A549 (cell line): ENCODE data around the gene SLC29A3. TPM values are rescaled to one million over a fixed set of nuclear protein-coding genes. Genes with fewer than 3 reads are reported as not detected.

Source experiments
- ATAC-seq, 2 experiments: fragments of 200-7000 bp in 1 of 2; fragments of >200 bp in 1 of 2; cut with Nextera tagmentation in 1 of 2; cut with Tn5 transposase in 1 of 2; 3 replicates each; pipeline versions ENCODE4 v1.8.0 to v1.9.1; 2018 to 2020; ENCODE audit warnings: mild to moderate bottlenecking in 1 of 2, moderate library complexity in 1 of 2
- CTCF ChIA-PET: fragments of 300-600 bp; sonication (Branson Sonifier 250); formaldehyde crosslinking; extraction: SDS; loops from one replicate; lab custom pipeline; 2021; ENCODE audit warnings: antibody characterized with exemption, inconsistent platforms; lab: Yijun Ruan, JAX
- POLR2A ChIA-PET: fragments of 350-600 bp; formaldehyde crosslinking; extraction: SDS; loops from one replicate; lab custom pipeline; 2021; ENCODE audit warnings: antibody characterized with exemption, inconsistent platforms; lab: Yijun Ruan, JAX
- DNase-seq, 2 experiments: peaks; one replicate each; pipeline versions ENCODE4 v3.0.0 to v3.0.0-alpha.2; 2011 to 2016; ENCODE audit warnings: low read depth in 1 of 2, low spot score in 1 of 2
- FAIRE-seq: peaks from 2 replicates; lab custom pipeline; 2011; peaks lifted over from hg19 to GRCh38; lab: Jason Lieb, UNC
- H3K27ac ChIP-seq, 2 experiments: fragments of >200 bp; sonication (Bioruptor Twin); formaldehyde crosslinking; 3 replicates each; pipeline ENCODE4 v1.5.1; 2016 to 2017
- H3K4me1 ChIP-seq: fragments of >200 bp; sonication (Bioruptor Twin); formaldehyde crosslinking; 3 replicates; pipeline ENCODE4 v1.6.1; 2016
- H3K4me2 ChIP-seq: fragments of >200 bp; sonication (Bioruptor Twin); formaldehyde crosslinking; 3 replicates; pipeline ENCODE4 v1.6.1; 2016
- H3K4me3 ChIP-seq: fragments of >200 bp; sonication (Bioruptor Twin); formaldehyde crosslinking; 3 replicates; pipeline ENCODE4 v1.5.1; 2016
- H3K9me3 ChIP-seq: fragments of >200 bp; sonication (Bioruptor Twin); formaldehyde crosslinking; 3 replicates; pipeline ENCODE4 v1.6.1; 2016
- ATOH8 ChIP-seq: fragments of 250-450 bp; sonication (Bioruptor Pico); IDR thresholded peaks from 2 replicates; pipeline ENCODE4 v1.5.0; 2020; ENCODE audit warnings: low read depth, mild to moderate bottlenecking, moderate library complexity
- BCL3 ChIP-seq: fragments of >200 bp; sonication (Bioruptor Twin); formaldehyde crosslinking; IDR thresholded peaks from 3 replicates; pipeline ENCODE4 v1.6.1; 2016
- BHLHE40 ChIP-seq: IDR thresholded peaks from 2 replicates; pipeline ENCODE4 v1.6.1; 2012; ENCODE audit warnings: low read depth, low read length, inconsistent platforms
- CBX2 ChIP-seq: fragments of 200-600 bp; sonication (generic); IDR thresholded peaks from 2 replicates; pipeline ENCODE4 v1.6.1; 2016; ENCODE audit warnings: low read depth, mild to moderate bottlenecking, borderline replicate concordance
- CEBPB ChIP-seq, 2 experiments: fragments of >200 bp in 1 of 2; sonication (Bioruptor Twin) in 1 of 2; formaldehyde crosslinking in 1 of 2; IDR thresholded peaks; 2 replicates each; pipeline ENCODE4 v1.6.1; 2012 to 2016
- CHD2 ChIP-seq: fragments of 150-350 bp; IDR thresholded peaks from 2 replicates; pipeline ENCODE4 v1.6.1; 2014; ENCODE audit warnings: low read length; ENCODE audit not compliant: partially characterized antibody
- CTCF ChIP-seq: fragments of >200 bp; sonication (Bioruptor Twin); formaldehyde crosslinking; IDR thresholded peaks from 3 replicates; pipeline ENCODE4 v1.5.1; 2016
- EHF ChIP-seq: fragments of 250-450 bp; sonication (Bioruptor Pico); IDR thresholded peaks from 2 replicates; pipeline ENCODE4 v1.5.0; 2020; ENCODE audit warnings: mild to moderate bottlenecking
- EHMT2 ChIP-seq: fragments of 200-600 bp; sonication (generic); IDR thresholded peaks from 2 replicates; pipeline ENCODE4 v1.6.1; 2016; ENCODE audit warnings: antibody characterized with exemption, low read depth, mild to moderate bottlenecking, moderate library complexity
- EP300 ChIP-seq, 2 experiments: fragments of >200 bp; sonication (Bioruptor Twin); formaldehyde crosslinking; IDR thresholded peaks; 2 replicates in 1 of 2; 3 replicates in 1 of 2; pipeline ENCODE4 v1.6.1; 2016 to 2017
- FOSB ChIP-seq: fragments of 250-450 bp; sonication (Bioruptor Pico); IDR thresholded peaks from 2 replicates; pipeline ENCODE4 v1.5.0; 2020; ENCODE audit warnings: mild to moderate bottlenecking, moderate library complexity
- GATA3 ChIP-seq: IDR thresholded peaks from 2 replicates; pipeline ENCODE4 v1.6.1; 2012; ENCODE audit warnings: borderline replicate concordance
- HDAC2 ChIP-seq: fragments of 200-600 bp; sonication (generic); IDR thresholded peaks from 2 replicates; pipeline ENCODE4 v1.6.1; 2016
- HES2 ChIP-seq: fragments of >200 bp; sonication (Bioruptor Twin); formaldehyde crosslinking; IDR thresholded peaks from 2 replicates; pipeline ENCODE4 v1.6.1; 2016
- HMGXB4 ChIP-seq: fragments of 250-450 bp; sonication (Bioruptor Pico); IDR thresholded peaks from 2 replicates; pipeline ENCODE4 v1.5.0; 2021; ENCODE audit warnings: mild to moderate bottlenecking, moderate library complexity, borderline replicate concordance
- HOXA7 ChIP-seq: fragments of 250-450 bp; sonication (Bioruptor Pico); IDR thresholded peaks from 2 replicates; pipeline ENCODE4 v1.5.0; 2020; ENCODE audit warnings: mild to moderate bottlenecking, moderate library complexity
- HOXB5 ChIP-seq: fragments of 250-450 bp; sonication (Bioruptor Pico); IDR thresholded peaks from 2 replicates; pipeline ENCODE4 v1.5.0; 2020; ENCODE audit warnings: mild to moderate bottlenecking, moderate library complexity
- JUNB ChIP-seq: fragments of >200 bp; sonication (Bioruptor Twin); formaldehyde crosslinking; IDR thresholded peaks from 2 replicates; pipeline ENCODE4 v1.6.1; 2016
- KDM5A ChIP-seq: fragments of 200-600 bp; sonication (generic); IDR thresholded peaks from 2 replicates; pipeline ENCODE4 v1.6.1; 2016; ENCODE audit warnings: antibody characterized with exemption, mild to moderate bottlenecking
- MAFK ChIP-seq: fragments of 450-650 bp; IDR thresholded peaks from 2 replicates; pipeline ENCODE4 v1.6.1; 2014; ENCODE audit not compliant: partially characterized antibody
- NPAS2 ChIP-seq: fragments of 250-450 bp; sonication (Bioruptor Pico); IDR thresholded peaks from 2 replicates; pipeline ENCODE4 v1.8.0; 2022; ENCODE audit warnings: mild to moderate bottlenecking, moderate library complexity, borderline replicate concordance
- NR3C1 ChIP-seq: fragments of >200 bp; sonication (Bioruptor Twin); formaldehyde crosslinking; IDR thresholded peaks from 3 replicates; pipeline ENCODE4 v1.6.1; 2017
- POLR2AphosphoS2 ChIP-seq: conservative IDR thresholded peaks from 2 replicates; pipeline ENCODE4 v1.6.1; 2012; ENCODE audit warnings: low read length, improper control_type of control experiment, inconsistent platforms
- RAD21 ChIP-seq, 2 experiments: fragments of >200 bp in 1 of 2; sonication (Bioruptor Twin) in 1 of 2; formaldehyde crosslinking in 1 of 2; IDR thresholded peaks in 1 of 2; conservative IDR thresholded peaks in 1 of 2; 2 replicates in 1 of 2; 3 replicates in 1 of 2; pipeline ENCODE4 v1.6.1; 2012 to 2018; ENCODE audit warnings: inconsistent platforms in 1 of 2
- RCOR1 ChIP-seq: fragments of 150-350 bp; IDR thresholded peaks from 2 replicates; pipeline ENCODE4 v1.6.1; 2014; ENCODE audit warnings: antibody characterized with exemption, low read length, low read depth
- RFX5 ChIP-seq: fragments of 450-650 bp; IDR thresholded peaks from 2 replicates; pipeline ENCODE4 v1.7.1; 2014; ENCODE audit warnings: antibody characterized with exemption, mild to moderate bottlenecking, moderate library complexity
- SMC3 ChIP-seq: fragments of >200 bp; sonication (Bioruptor Twin); formaldehyde crosslinking; IDR thresholded peaks from 3 replicates; pipeline ENCODE4 v1.6.1; 2018; ENCODE audit warnings: inconsistent platforms
- SREBF2 ChIP-seq: fragments of 450-650 bp; IDR thresholded peaks from 2 replicates; pipeline ENCODE4 v1.6.1; 2014; ENCODE audit warnings: mild to moderate bottlenecking, moderate library complexity
- TFCP2L1 ChIP-seq: fragments of 250-450 bp; sonication (Bioruptor Pico); IDR thresholded peaks from 2 replicates; pipeline ENCODE4 v1.5.0; 2021; ENCODE audit warnings: mild to moderate bottlenecking
- WGBS: methylation state at CpG from one replicate; pipeline ENCODE4 v1.1.6; 2017; ENCODE audit errors: missing lambda C conversion rate; 5-methylcytosine and 5-hydroxymethylcytosine counted together
- polyA plus RNA-seq, 4 experiments: library from polyadenylated mRNA; depleted of rRNA in 3 of 4; stranded (reverse); fragments of >200 nt; fragmentation: RNase III in 1 of 4; extraction: RNeasy Plus Mini Kit Qiagen cat#74134 plus additional on column Dnase treatment in 1 of 4; gene quantifications; 2 replicates in 3 of 4; 3 replicates in 1 of 4; pipeline ENCODE4 v1.2.3, GENCODE V29; 2011 to 2017

Gene SLC29A3
- polyA plus RNA-seq, 2 of the 4 experiments (the other 2 are of a cell fraction): 7.2 to 11.4 TPM

GRCh38 chr10:71346731-71347130, 27.7 kb downstream of the SLC29A3 start (continued):
- TF ChIP-seq HMGXB4 (CRISPR knock-in tag) (no peak), POLR2AphosphoS2 (no peak)

GRCh38 chr10:71347587-71348395, 28.7 kb downstream of the SLC29A3 start:
- Histone ChIP-seq H3K4me1 (peaks cover 52% of the 10 kb centered on the region), H3K4me2 (peak overlapping the region; percentile 31), H3K9me3 (no peaks in the 10 kb centered on the region), H3K27ac (peak overlapping the region; percentile 41 to 60; a peak in 4 of 6 replicates), H3K4me3 (no peak overlapping the region)
- ATAC-seq (peak in 1 of 2 experiments; percentile 55; a peak in 3 of 6 replicates), DNase-seq (peak in 1 of 2 experiments; percentile 22), FAIRE-seq (no peak)
- ChIA-PET POLR2A (no interaction called here), CTCF (interaction anchor here (0.6 to 3.8 kb wide), 8 partner anchors 11 to 466 kb away, joined by 3 to 13 read pairs (median 6); no protein-coding TSS in a partner anchor)
- WGBS: 62% methylated on average over 13 of the region's 14 CpGs
- TF ChIP-seq HOXA7 (no peak), BHLHE40 (no peak), FOSB (CRISPR knock-in tag) (no peak), JUNB (no peak), BCL3 (no peak), GATA3 (no peak), POLR2AphosphoS2 (no peak), EP300 (IDR thresholded peaks at IDR 0.05) (no peak), HOXB5 (CRISPR knock-in tag) (no peak), RCOR1 (no peak), HES2 (no peak), SREBF2 (no peak), CEBPB (IDR thresholded peaks at IDR 0.05) (no peak), EHMT2 (no peak), SMC3 (no peak), NPAS2 (CRISPR knock-in tag) (no peak), CBX2 (no peak), HDAC2 (no peak), ATOH8 (no peak), KDM5A (no peak)

GRCh38 chr10:71348850-71349249, 29.8 kb downstream of the SLC29A3 start:
- ATAC-seq (no peak), DNase-seq (no peak), FAIRE-seq (no peak)
- Histone ChIP-seq H3K9me3 (no peaks in the 10 kb centered on the region), H3K4me1 (peaks cover 41% of the 10 kb centered on the region), H3K27ac (peak overlapping the region; percentile 41 to 60; a peak in 2 of 6 replicates), H3K4me3 (no peak overlapping the region), H3K4me2 (no peak overlapping the region)
- ChIA-PET CTCF (interaction anchor here (0.8 to 3.8 kb wide), 8 partner anchors 10 to 260 kb away, joined by 3 to 13 read pairs (median 6); partner anchors contain the start of gene SLC29A3), POLR2A (interaction anchor here (0.5 kb wide), 1 partner anchor 29 kb away, joined by 3 read pairs; no protein-coding TSS in a partner anchor)
- WGBS: 94% methylated on average over 1 of the region's 1 CpG
- no peak for TF ChIP-seq EHF (CRISPR knock-in tag)
- TF ChIP-seq CTCF: no peak
- no peak for TF ChIP-seq NR3C1
- TF ChIP-seq CEBPB (IDR thresholded peaks at IDR 0.05): no peak
- TF ChIP-seq TFCP2L1 (CRISPR knock-in tag): no peak
- TF ChIP-seq NPAS2 (CRISPR knock-in tag): no peak
- TF ChIP-seq CHD2: no peak
- TF ChIP-seq MAFK: no peak
- TF ChIP-seq RAD21 (conservative IDR thresholded peaks at IDR 0.05 in 1 of 2, IDR thresholded peaks at IDR 0.05 in 1 of 2): no peak
- TF ChIP-seq POLR2AphosphoS2: no peak
- TF ChIP-seq RFX5: no peak
- no peak for TF ChIP-seq HOXB5 (CRISPR knock-in tag)
- no peak for TF ChIP-seq SMC3
